ENCODE data around the gene TIFAB. TPM values are rescaled to one million over a fixed set of nuclear protein-coding genes. Genes with fewer than 3 reads are reported as not detected.

Gene TIFAB
- total RNA-seq, 4 donors from 2014 or later: 0.08 TPM; not detected in 3

DNA sequence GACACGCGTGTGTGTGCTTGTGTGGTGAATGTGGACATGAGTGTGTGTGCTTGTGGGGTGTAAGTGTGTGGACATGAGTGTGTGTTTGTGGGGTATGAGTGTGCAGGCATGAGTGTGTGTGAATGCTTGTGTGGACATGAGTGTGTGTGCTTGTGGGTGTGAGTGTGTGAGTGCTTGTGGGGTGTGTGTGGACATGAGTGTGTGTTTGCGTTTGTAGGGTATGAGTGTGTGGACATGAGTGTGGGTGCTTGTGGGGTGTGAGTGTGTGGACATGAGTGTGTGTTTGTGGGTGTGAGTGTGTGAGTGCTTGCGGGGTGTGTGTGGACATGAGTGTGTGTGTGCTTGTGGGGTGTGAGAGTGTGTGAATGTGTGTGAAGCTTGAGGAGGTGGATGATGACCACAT lies 29.8 kb upstream of the TIFAB start:
- Histone ChIP-seq H3K27ac (no peak overlapping the region), H3K4me3 (no peak overlapping the region), H3K27me3 (peaks cover 16% of the 10 kb centered on the region), H3K4me1 (no peaks in the 10 kb centered on the region), H3K9me3 (no peaks in the 10 kb centered on the region), H3K36me3 (no peaks in the 10 kb centered on the region)
- 95% methylated on average over 4 of the region's 4 CpGs for WGBS
- DNase-seq (ENCODE audit: low spot score in 2 of 2): no peak
- TF ChIP-seq, protein P1, sequence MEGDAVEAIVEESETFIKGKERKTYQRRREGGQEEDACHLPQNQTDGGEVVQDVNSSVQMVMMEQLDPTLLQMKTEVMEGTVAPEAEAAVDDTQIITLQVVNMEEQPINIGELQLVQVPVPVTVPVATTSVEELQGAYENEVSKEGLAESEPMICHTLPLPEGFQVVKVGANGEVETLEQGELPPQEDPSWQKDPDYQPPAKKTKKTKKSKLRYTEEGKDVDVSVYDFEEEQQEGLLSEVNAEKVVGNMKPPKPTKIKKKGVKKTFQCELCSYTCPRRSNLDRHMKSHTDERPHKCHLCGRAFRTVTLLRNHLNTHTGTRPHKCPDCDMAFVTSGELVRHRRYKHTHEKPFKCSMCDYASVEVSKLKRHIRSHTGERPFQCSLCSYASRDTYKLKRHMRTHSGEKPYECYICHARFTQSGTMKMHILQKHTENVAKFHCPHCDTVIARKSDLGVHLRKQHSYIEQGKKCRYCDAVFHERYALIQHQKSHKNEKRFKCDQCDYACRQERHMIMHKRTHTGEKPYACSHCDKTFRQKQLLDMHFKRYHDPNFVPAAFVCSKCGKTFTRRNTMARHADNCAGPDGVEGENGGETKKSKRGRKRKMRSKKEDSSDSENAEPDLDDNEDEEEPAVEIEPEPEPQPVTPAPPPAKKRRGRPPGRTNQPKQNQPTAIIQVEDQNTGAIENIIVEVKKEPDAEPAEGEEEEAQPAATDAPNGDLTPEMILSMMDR (IDR thresholded peaks at IDR 0.05): no peak
- no peak for TF ChIP-seq POLR2AphosphoS5 (IDR thresholded peaks at IDR 0.05)
- no peak for TF ChIP-seq POLR2A (IDR thresholded peaks at IDR 0.05)
- no peak for TF ChIP-seq EP300 (IDR thresholded peaks at IDR 0.05)

DNA sequence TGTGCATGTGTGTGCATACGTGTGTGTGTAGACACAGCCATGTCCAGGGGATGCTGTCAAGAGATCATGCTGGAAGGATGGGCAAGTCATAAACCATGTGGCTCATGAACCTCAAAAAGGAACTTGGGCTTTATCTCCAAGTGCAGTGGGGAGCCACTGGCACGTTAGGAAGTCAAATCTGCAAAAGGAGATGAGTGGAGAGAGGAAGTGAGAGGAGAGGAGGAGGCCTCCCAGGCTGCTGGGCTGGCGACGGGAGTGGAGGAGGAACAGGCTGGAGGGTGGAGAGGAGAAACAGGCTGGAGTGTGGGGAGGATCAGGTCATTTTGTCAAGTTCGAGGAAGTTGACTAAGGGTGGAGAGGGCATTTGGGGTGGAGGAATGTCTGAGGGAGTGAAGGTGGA lies 29.2 kb upstream of the TIFAB start:
- H3K4me3 ChIP-seq: no peak overlapping the region
- TF ChIP-seq POLR2A (IDR thresholded peaks at IDR 0.05): no peak
- TF ChIP-seq, protein P1 (IDR thresholded peaks at IDR 0.05): no peak
- TF ChIP-seq EP300 (IDR thresholded peaks at IDR 0.05): no peak
- no peak for TF ChIP-seq POLR2AphosphoS5 (IDR thresholded peaks at IDR 0.05)
- H3K27me3 ChIP-seq: peaks cover 18% of the 10 kb centered on the region
- no peaks in the 10 kb centered on the region for H3K36me3 ChIP-seq
- H3K9me3 ChIP-seq: no peaks in the 10 kb centered on the region
- H3K27ac ChIP-seq: no peak overlapping the region
- no peak for DNase-seq (ENCODE audit: low spot score in 2 of 2)
- H3K4me1 ChIP-seq: no peaks in the 10 kb centered on the region
- WGBS: 69% methylated on average over 5 of the region's 5 CpGs

DNA sequence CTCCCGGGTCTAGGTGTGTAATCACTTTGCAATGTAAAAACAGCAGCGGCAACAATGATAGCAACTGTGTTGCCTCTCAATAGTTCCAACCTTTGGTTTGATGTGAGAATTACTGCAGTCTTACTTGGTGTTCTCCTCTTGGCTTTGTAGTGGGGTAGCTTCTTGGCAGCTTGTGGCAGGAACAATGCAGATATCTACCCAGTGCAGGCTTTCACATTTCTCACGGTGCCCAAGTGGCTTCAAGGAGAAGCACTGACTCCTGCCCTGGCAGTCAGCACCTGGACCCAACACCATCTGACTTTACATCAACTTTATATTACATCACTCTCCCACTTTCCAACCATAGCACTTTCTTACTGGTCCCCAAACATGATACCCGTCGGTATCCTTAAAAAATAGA lies 28.4 kb upstream of the TIFAB start:
- Histone ChIP-seq H3K27ac (no peak overlapping the region), H3K9me3 (no peaks in the 10 kb centered on the region), H3K36me3 (no peaks in the 10 kb centered on the region), H3K4me1 (no peaks in the 10 kb centered on the region), H3K4me3 (no peak overlapping the region), H3K27me3 (peaks cover 22% of the 10 kb centered on the region)
- no peak for DNase-seq (ENCODE audit: low spot score in 2 of 2)
- WGBS: 91% methylated on average over 5 of the region's 5 CpGs
- TF ChIP-seq POLR2A (IDR thresholded peaks at IDR 0.05) (no peak), POLR2AphosphoS5 (IDR thresholded peaks at IDR 0.05) (no peak), EP300 (IDR thresholded peaks at IDR 0.05) (no peak)
- TF ChIP-seq, protein P1 (IDR thresholded peaks at IDR 0.05): no peak

DNA sequence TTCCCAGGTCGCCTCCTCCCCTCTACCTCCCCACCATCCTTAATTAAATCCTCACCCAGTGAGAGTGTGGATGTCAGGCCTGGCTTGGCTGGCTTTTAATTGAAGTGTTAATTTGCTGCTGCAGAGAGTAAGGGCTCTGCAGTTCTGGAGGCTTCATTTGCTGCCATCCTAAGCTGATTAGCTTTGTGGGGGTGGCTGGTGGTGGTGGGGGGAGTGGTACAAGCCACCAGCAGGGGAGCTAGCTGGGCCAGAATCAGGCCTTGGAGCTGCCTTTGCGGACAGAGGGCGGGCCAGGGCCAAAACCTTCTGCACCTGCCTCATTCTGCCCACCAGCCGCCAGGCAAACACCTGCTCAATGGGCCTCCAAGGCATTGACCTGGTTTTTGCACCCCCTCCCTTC lies 26.8 kb upstream of the TIFAB start:
- TF ChIP-seq, protein P1 (IDR thresholded peaks at IDR 0.05): no peak
- TF ChIP-seq EP300 (IDR thresholded peaks at IDR 0.05) (no peak), POLR2AphosphoS5 (IDR thresholded peaks at IDR 0.05) (no peak), POLR2A (IDR thresholded peaks at IDR 0.05) (no peak)
- H3K4me1 ChIP-seq: no peaks in the 10 kb centered on the region
- H3K27me3 ChIP-seq: peaks cover 22% of the 10 kb centered on the region
- no peaks in the 10 kb centered on the region for H3K36me3 ChIP-seq
- no peak overlapping the region for H3K27ac ChIP-seq
- 90% methylated on average over 2 of the region's 4 CpGs for WGBS
- H3K4me3 ChIP-seq: no peak overlapping the region
- H3K9me3 ChIP-seq: no peaks in the 10 kb centered on the region
- no peak for DNase-seq (ENCODE audit: low spot score in 2 of 2)

DNA sequence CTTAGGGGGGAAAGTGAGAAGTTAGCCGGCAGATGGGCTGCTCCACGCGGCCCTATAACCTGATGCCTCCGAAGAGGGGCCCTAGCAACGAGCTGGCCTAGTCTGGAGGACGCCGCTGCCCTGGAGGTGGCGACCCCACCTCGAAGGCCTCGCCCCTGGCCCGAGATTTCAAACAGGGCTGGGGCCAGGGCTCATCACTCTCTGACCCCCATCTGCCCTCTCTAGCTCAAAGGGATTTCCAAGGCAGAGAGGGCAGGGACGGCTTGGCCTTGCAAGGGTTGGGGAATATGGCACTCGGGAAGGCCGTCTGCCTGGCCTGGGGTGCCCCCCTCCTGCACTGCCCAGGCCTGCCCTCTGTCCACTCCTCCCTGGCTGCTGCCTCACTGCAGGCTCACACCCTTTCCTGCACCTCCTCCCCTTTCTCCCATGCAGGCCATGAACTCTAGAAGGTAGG lies 25.5 kb upstream of the TIFAB start:
- peak in 1 of 2 donors; percentile 67 for DNase-seq (ENCODE audit: low spot score in 2 of 2)
- 69% methylated on average over 7 of the region's 14 CpGs for whole genome bisulfite sequencing
- TF ChIP-seq POLR2AphosphoS5 (IDR thresholded peaks at IDR 0.05) (no peak), EP300 (IDR thresholded peaks at IDR 0.05) (no peak), POLR2A (IDR thresholded peaks at IDR 0.05) (no peak)
- TF ChIP-seq, protein P1 (IDR thresholded peaks at IDR 0.05): no peak
- no peaks in the 10 kb centered on the region for H3K4me1 ChIP-seq
- no peaks in the 10 kb centered on the region for H3K36me3 ChIP-seq
- no peaks in the 10 kb centered on the region for H3K9me3 ChIP-seq
- no peak overlapping the region for H3K4me3 ChIP-seq
- peaks cover 25% of the 10 kb centered on the region for H3K27me3 ChIP-seq
- H3K27ac ChIP-seq: no peak overlapping the region

Measured in suprapubic skin (tissue), 4 donors.